Calu3 (cell line): ENCODE measurements around the gene ALDH7A1. TPM values are rescaled to one million over a fixed set of nuclear protein-coding genes. Genes with fewer than 3 reads are reported as not detected.

ENCODE experiments used
- BruUV-seq: library from RNA; stranded (reverse); fragments of 400-500 nt; replicated peaks from 2 replicates; lab custom pipeline; 2021; lab: Mats Ljungman, UMichigan
- CTCF ChIA-PET: fragments of 300-600 bp; sonication (Branson Sonifier 250); formaldehyde crosslinking; loops from one replicate; lab custom pipeline; 2022; ENCODE audit warnings: antibody characterized with exemption; lab: Charles Lee
- DNase-seq: peaks from one replicate; pipeline ENCODE4 v3.0.0; 2022
- H3K27ac Mint-ChIP-seq: one replicate; pipeline ENCODE4 v1.8.0; 2022; ENCODE audit warnings: mixed read lengths; ENCODE audit not compliant: unreplicated experiment
- H3K27me3 Mint-ChIP-seq: one replicate; pipeline ENCODE4 v1.8.0; 2022; ENCODE audit warnings: mixed read lengths; ENCODE audit not compliant: unreplicated experiment
- H3K36me3 Mint-ChIP-seq: one replicate; pipeline ENCODE4 v1.8.0; 2022; ENCODE audit warnings: mild to moderate bottlenecking, moderate library complexity, mixed read lengths; ENCODE audit not compliant: insufficient read depth, unreplicated experiment
- H3K4me1 Mint-ChIP-seq: one replicate; pipeline ENCODE4 v1.8.0; 2022; ENCODE audit warnings: mild to moderate bottlenecking, low read depth, mixed read lengths; ENCODE audit not compliant: unreplicated experiment
- H3K4me3 Mint-ChIP-seq: one replicate; pipeline ENCODE4 v1.8.0; 2022; ENCODE audit warnings: mild to moderate bottlenecking, low read depth, moderate library complexity, mixed read lengths; ENCODE audit not compliant: unreplicated experiment
- H3K9me3 Mint-ChIP-seq: one replicate; pipeline ENCODE4 v1.8.0; 2022; ENCODE audit warnings: low read depth, mixed read lengths; ENCODE audit not compliant: unreplicated experiment
- CTCF ChIP-seq: fragments of 200-600 bp; IDR thresholded peaks from one replicate; pipeline ENCODE4 v1.8.0; 2022; ENCODE audit warnings: antibody characterized with exemption; ENCODE audit not compliant: unreplicated experiment
- intact Hi-C: fragments of 100-400 bp; cut with micrococcal nuclease; formaldehyde crosslinking; loops from one replicate; pipeline ENCODE4 v1.10.0; 2022; ENCODE audit not compliant: unreplicated experiment
- total RNA-seq: library from RNA; stranded (reverse); gene quantifications from 2 replicates; pipeline ENCODE4 v1.2.3, GENCODE V29; 2022

The ALDH7A1 gene
- total RNA-seq, 1 experiment from 2014 or later: 108 TPM

GRCh38 chr5:126595486-126596083, 566 bp upstream of the ALDH7A1 start:
- Mint-ChIP-seq H3K9me3 (no peaks in the 10 kb centered on the region), H3K36me3 (peaks cover 29% of the 10 kb centered on the region), H3K27ac (peak overlapping the region; percentile 97), H3K27me3 (no peaks in the 10 kb centered on the region), H3K4me1 (peaks cover 21% of the 10 kb centered on the region), H3K4me3 (peak overlapping the region; percentile 97)
- CTCF ChIA-PET: interaction anchor here (0.7 to 1.7 kb wide), 7 partner anchors 9 to 269 kb away, joined by 3 to 9 read pairs (median 7); no protein-coding TSS in a partner anchor
- DNase-seq: no peak
- intact Hi-C loops: loop anchor here (1.0 to 2.0 kb wide), 2 partner anchors 51 to 256 kb away; no protein-coding TSS in a partner anchor
- TSS peak; percentile 51 for BruUV-seq
- TF ChIP-seq CTCF: no peak

GRCh38 chr5:126591549-126591948, 3.5 kb downstream of the ALDH7A1 start:
- no peak overlapping the region for H3K4me3 Mint-ChIP-seq
- H3K27ac Mint-ChIP-seq: no peak overlapping the region
- no peaks in the 10 kb centered on the region for H3K9me3 Mint-ChIP-seq
- peaks cover 11% of the 10 kb centered on the region for H3K4me1 Mint-ChIP-seq
- DNase-seq: no peak
- BruUV-seq: no TSS peak
- H3K27me3 Mint-ChIP-seq: no peaks in the 10 kb centered on the region
- TF ChIP-seq CTCF: no peak
- H3K36me3 Mint-ChIP-seq: peaks cover 42% of the 10 kb centered on the region
- intact Hi-C loops: no loop called here
- CTCF ChIA-PET: no interaction called here

- no peak for DNase-seq
- no TSS peak for BruUV-seq
- Mint-ChIP-seq H3K27me3 (no peaks in the 10 kb centered on the region), H3K36me3 (peaks cover 38% of the 10 kb centered on the region), H3K4me3 (no peak overlapping the region), H3K27ac (no peak overlapping the region), H3K4me1 (peaks cover 11% of the 10 kb centered on the region), H3K9me3 (no peaks in the 10 kb centered on the region)
- TF ChIP-seq CTCF: no peak
- CTCF ChIA-PET: no interaction called here
- intact Hi-C loops: no loop called here
Observed at GRCh38 chr5:126589536-126590297, 5.3 kb downstream of the ALDH7A1 start.

- DNase-seq: no peak
- Mint-ChIP-seq H3K4me3 (no peak overlapping the region), H3K27ac (no peak overlapping the region), H3K36me3 (peaks cover 35% of the 10 kb centered on the region), H3K4me1 (peaks cover 2% of the 10 kb centered on the region), H3K9me3 (no peaks in the 10 kb centered on the region), H3K27me3 (no peaks in the 10 kb centered on the region)
- BruUV-seq: no TSS peak
- intact Hi-C loops: no loop called here
- CTCF ChIA-PET: no interaction called here
- no peak for TF ChIP-seq CTCF
Observed at GRCh38 chr5:126587551-126588390, 7.2 kb downstream of the ALDH7A1 start.
